NCI-H2107 (cell line): ENCODE data around the gene SPRED2.
A peak's percentile ranks its signal among the peaks of the same experiment; 100 is the strongest.

ENCODE experiments used
- DNase-seq: peaks from one replicate; lab custom pipeline; 2025; lab: John Stamatoyannopoulos, UW

The SPRED2 gene

GRCh38 chr2:65438137-65438899 is 5.9 kb upstream of the SPRED2 start:
- DNase-seq, result no peak

GRCh38 chr2:65437392-65438135 is 5.2 kb upstream of the SPRED2 start:
- no peak for DNase-seq

- no peak for DNase-seq
These were observed 4.4 kb upstream of the SPRED2 start for GRCh38 chr2:65436824-65437221.

- DNase-seq, result peak; percentile 31
These were observed 3.9 kb upstream of the SPRED2 start for GRCh38 chr2:65436169-65436823.

- peak; percentile 9 for DNase-seq
These were observed 3.3 kb upstream of the SPRED2 start for GRCh38 chr2:65435625-65436168.

- no peak for DNase-seq
These were observed 2.3 kb upstream of the SPRED2 start for GRCh38 chr2:65434592-65435241.

GRCh38 chr2:65431421-65432226 is 775 bp downstream of the SPRED2 start:
- no peak for DNase-seq

- DNase-seq, result peak; percentile 69
These were observed 1.6 kb downstream of the SPRED2 start for GRCh38 chr2:65430603-65431420.

- DNase-seq, result no peak
These were observed 2.4 kb downstream of the SPRED2 start for GRCh38 chr2:65429786-65430602.

GRCh38 chr2:65427532-65427931 is 4.9 kb downstream of the SPRED2 start:
- no peak for DNase-seq

GRCh38 chr2:65425276-65425675 is 7.1 kb downstream of the SPRED2 start:
- no peak for DNase-seq

GRCh38 chr2:65424391-65424790 is 8.0 kb downstream of the SPRED2 start:
- no peak for DNase-seq

GRCh38 chr2:65421432-65421748 is 11.0 kb downstream of the SPRED2 start:
- DNase-seq, result no peak

GRCh38 chr2:65420712-65421431 is 11.5 kb downstream of the SPRED2 start:
- DNase-seq, result no peak

GRCh38 chr2:65417509-65418085 is 14.8 kb downstream of the SPRED2 start:
- no peak for DNase-seq

- DNase-seq, result peak; percentile 27
These were observed 15.5 kb downstream of the SPRED2 start for GRCh38 chr2:65416945-65417344.

GRCh38 chr2:65416321-65416720 is 16.1 kb downstream of the SPRED2 start:
- DNase-seq, result no peak

GRCh38 chr2:65415091-65415490 is 17.3 kb downstream of the SPRED2 start:
- DNase-seq, result no peak

GRCh38 chr2:65413610-65414009 is 18.8 kb downstream of the SPRED2 start:
- no peak for DNase-seq
